NCI-H748 treated with DMSO at 0.1 percent for 48 hours (cell line): ENCODE results near the gene COPZ1.

Source experiments
- DNase-seq: peaks from one replicate; lab custom pipeline; 2025; lab: John Stamatoyannopoulos, UW

The COPZ1 gene

GRCh38 chr12:54359762-54360351 lies 34.9 kb downstream of the COPZ1 start:
- DNase-seq, result no peak

GRCh38 chr12:54360717-54361456 lies 36.0 kb downstream of the COPZ1 start:
- peak; percentile 56 for DNase-seq

DNA sequence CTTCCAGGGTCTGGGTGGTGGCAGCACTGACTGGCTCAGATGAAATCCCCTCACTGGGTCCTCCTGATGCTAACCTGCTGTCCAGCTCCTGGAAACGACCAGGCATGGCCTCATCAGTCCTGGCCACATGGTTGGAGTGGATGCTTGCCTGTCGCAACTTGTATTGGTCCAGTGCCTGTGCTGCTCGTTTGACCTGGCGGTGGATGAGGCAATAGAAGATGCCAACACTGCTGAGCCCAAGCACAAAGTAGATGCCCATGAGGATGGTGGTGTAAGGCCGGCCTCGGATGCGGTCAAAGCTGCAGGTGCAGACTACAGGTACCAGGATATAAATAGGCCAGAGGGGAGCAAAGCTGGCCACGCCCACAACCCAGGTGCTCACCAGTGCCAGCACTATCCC lies 38.1 kb downstream of the COPZ1 start:
- no peak for DNase-seq

DNA sequence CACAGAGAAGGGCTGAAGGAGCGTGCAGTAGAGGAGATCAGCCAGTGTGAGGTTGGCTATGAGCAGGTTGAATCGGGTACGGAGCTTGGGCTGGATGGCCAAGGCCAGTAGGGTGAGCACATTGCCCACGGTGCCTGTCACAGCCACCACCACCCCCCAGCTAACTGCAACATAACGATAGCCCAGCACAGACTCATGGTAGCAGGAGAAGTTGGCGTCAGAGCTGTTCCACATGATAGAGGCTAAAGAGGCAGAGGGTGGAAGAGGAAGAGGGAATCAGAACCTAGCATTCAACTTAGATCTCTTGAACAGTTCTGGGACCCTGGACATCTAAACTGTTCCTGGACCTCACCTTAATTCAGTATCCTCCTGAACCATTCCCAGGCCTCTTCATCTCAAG lies 38.7 kb downstream of the COPZ1 start:
- DNase-seq, result no peak

- DNase-seq, result no peak
These were observed 39.5 kb downstream of the COPZ1 start, which contains the start of gene GPR84 for GRCh38 chr12:54364413-54364812. TSS of gene GPR84 (minus strand) at chr12:54364486. CDS start at chr12:54363851, 635 bp downstream.

DNA sequence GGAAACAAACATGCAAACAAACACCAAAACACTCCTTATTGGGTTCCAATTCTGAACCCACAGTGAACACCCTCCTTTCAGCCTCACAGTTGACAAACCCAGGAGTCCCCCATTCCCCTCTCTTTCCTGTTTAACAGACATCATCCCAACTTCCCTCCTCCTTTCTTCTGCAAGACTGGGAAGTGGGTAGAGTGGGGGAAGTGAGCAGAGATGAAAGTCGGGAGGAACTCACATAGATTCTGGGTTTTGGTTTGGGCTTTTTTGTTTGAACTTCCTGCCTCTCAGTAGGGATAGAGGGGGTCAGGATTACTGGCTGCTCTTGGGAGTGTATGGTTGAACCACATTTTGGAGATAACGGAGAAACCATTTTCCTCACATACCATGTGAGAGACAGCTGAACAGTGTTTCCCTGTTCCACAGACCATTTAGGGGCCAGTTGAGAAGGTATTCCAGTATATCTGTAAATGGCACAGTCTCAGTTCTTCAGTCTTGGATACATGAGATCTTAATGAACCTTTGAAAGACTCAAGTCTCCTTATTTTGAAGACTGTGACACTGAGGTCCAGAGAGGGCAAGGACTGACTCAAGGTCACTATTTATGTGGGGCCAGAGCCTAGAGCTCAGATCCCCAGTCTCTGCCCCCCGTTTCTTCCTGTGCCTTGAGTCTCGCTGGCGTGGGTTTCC lies 43.2 kb downstream of the COPZ1 start:
- no peak for DNase-seq

- peak; percentile 83 for DNase-seq
These were observed 44.0 kb downstream of the COPZ1 start for GRCh38 chr12:54368709-54369596.

DNA sequence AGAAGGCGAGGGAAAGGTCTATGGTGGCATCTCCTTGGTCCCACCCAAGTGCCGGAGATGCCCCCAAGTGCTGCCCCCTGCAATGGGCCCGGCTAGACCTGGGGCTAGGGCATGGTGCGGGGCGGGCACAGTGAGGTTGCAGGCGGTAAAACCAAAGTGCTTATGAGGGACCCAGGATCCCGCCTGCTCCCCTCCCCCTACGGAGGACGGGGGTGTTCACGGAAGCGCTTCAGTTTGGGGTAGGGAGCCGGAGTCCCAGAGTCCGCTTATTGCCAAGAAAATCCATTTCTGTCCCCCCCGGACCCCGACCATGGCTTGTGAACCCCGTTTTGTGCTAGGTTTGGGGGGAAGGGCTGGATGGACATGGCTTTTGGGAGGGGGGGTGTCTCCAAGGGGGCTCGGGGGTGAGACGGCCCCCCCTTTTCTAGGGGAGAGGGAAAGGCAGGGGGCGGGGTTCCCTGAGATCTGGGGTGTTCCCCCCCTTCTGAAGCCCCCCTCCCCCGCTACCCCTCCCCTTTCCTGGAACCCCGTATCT lies 44.7 kb downstream of the COPZ1 start:
- DNase-seq, result no peak

DNA sequence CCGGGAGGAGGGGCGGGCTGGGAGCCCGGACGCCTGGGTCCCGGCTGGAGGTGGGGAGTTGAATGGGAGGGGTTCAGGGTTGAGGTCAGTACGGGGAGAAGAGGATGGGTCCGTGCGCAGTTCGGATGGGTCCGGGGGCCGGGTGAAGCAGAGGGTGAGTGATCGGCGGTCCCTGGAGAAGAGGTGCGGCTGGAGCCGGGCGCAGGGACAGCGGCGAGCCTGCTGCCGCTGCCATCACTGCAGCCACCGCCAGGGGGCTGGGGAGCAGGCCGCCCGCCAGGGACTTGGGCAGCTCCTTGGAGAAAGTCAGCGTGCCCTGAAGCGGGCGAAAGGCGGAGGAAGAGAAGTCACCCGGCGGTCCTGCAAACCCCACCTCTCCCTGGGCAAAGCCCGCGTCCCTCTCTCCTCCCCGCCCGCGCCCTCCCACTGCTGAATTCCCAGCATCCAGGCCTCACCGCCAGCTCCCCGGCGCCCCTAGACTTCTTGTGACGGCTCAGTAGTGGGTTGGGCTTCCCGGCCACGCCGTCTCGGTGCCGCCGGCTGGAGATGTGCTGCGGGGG lies 45.3 kb downstream of the COPZ1 start:
- DNase-seq, result peak; percentile 43

DNA sequence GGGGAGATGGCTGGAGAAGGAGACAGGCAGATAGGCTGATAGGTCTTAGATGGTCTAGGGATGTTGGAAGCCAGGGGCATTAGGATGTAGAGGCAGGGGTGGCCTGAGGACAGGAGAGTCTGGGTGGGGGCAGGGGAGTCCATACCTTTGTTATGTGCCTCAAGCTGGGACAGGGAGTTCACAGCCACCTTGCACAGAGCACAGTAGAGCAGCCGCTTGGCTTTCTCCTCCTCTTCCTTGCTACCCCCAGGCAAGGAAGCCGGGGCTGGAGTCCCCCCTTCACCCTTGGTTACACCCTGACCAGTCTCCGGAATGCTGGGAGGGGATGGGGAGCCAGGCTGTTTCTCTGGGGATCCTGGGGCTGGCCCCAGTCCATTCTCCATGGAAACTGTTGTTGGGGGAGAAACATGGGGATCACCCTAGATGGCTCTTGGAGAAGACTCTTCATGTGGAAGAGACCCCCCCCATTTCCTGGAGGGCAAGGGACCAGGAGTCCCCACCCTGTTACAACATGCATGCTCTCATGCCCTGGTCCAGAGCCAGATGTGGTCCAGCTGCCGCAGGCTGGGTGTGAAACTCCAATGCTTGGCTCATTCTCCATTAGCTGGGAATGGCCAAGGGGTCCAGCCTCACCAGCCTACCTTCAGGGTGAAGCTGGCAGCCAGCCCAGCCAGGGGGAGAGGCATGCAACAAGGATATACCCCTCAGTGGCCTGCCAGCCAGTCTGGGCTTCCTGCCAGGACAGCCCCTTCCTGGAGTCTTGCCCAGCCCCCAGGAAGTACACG lies 46.6 kb downstream of the COPZ1 start:
- DNase-seq, result no peak

- DNase-seq, result peak; percentile 19
These were observed 47.3 kb downstream of the COPZ1 start for GRCh38 chr12:54372113-54372806.

- DNase-seq, result no peak
These were observed 49.0 kb downstream of the COPZ1 start for GRCh38 chr12:54373649-54374561.

GRCh38 chr12:54374562-54375258 lies 49.8 kb downstream of the COPZ1 start:
- DNase-seq, result peak; percentile 24

DNA sequence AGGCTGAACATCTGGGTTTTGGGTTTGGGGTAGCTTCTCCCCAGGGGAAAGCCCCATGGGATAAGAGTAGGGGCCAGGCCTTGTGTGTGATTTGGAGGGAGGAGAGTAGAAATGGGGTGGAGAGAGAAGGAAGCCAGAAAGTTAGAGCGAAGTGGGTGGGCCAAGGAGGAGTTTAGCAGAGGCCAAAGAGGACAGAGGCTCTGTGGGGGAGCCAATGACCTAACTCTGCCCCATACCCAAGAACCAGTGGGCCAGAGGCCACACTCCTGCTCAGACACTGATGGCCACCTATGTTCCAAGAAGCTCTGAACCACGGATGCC lies 50.3 kb downstream of the COPZ1 start:
- DNase-seq, result no peak

GRCh38 chr12:54376596-54376995 lies 51.7 kb downstream of the COPZ1 start:
- DNase-seq, result no peak

DNA sequence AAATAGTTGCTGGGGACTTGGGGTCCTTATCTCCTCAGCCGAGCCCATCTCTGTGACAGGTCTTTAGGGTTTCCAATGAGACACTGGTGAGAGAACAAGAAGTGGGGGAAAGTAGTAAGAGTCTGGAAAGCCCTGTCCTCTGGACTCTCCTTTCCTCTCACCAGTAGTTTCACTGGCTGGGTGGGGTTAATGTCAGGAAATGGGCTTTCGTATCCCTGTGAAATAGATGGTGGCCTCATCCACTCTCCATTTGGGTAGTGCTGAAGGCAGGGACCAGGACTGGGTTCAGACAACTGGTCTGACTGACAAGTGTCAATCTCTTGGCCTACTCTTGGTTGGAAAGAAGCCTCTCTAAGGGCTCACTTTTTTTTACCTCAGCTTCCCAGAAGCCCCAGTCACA lies 52.1 kb downstream of the COPZ1 start:
- no peak for DNase-seq

GRCh38 chr12:54377797-54378515 lies 53.0 kb downstream of the COPZ1 start:
- no peak for DNase-seq
